Endothelial cell of umbilical vein (primary cell): ENCODE data around the gene ZNF254. TPM values are rescaled to one million over a fixed set of nuclear protein-coding genes. Genes with fewer than 3 reads are reported as not detected.

ENCODE experiments used
- BruUV-seq: library from RNA; stranded (reverse); fragments of 400-500 nt; replicated peaks from 2 replicates; lab custom pipeline; 2021; lab: Mats Ljungman, UMichigan
- CTCF ChIA-PET: fragments of 300-600, 350-600 bp; sonication (Branson Sonifier 250); formaldehyde crosslinking; loops from one replicate; lab custom pipeline; 2021; ENCODE audit warnings: antibody characterized with exemption, inconsistent platforms; lab: Charles Lee
- POLR2A ChIA-PET: fragments of 300-600, 350-600 bp; sonication (Branson Sonifier 250); formaldehyde crosslinking; loops from one replicate; lab custom pipeline; 2021; ENCODE audit warnings: antibody characterized with exemption, inconsistent platforms; lab: Charles Lee
- DNase-seq: peaks from one replicate; pipeline ENCODE4 v3.0.0-alpha.2; 2011; ENCODE audit warnings: low read depth, low spot score
- FAIRE-seq: peaks from 2 replicates; lab custom pipeline; 2011; peaks lifted over from hg19 to GRCh38; lab: Jason Lieb, UNC
- H2AFZ ChIP-seq: 2 replicates; pipeline ENCODE4 v1.6.0; 2012; ENCODE audit warnings: low read depth, low read length, control low read depth, inconsistent platforms
- H3K27ac ChIP-seq: 2 replicates; pipeline ENCODE4 v1.5.1; 2011; ENCODE audit warnings: low read depth, mild to moderate bottlenecking, control low read depth, low read length, moderate library complexity; ENCODE audit not compliant: insufficient read depth
- H3K27me3 ChIP-seq, 2 experiments: 2 replicates each; pipeline versions ENCODE4 v1.6.0 to v1.6.1; 2011; ENCODE audit warnings: low read length in 2 of 2, mixed read lengths in 1 of 2; ENCODE audit not compliant: control insufficient read depth in 2 of 2, insufficient read depth in 2 of 2
- H3K36me3 ChIP-seq, 2 experiments: 2 replicates in 1 of 2; 3 replicates in 1 of 2; pipeline ENCODE4 v1.5.1; 2011; ENCODE audit warnings: low read length in 2 of 2, mild to moderate bottlenecking in 1 of 2, moderate library complexity in 1 of 2; ENCODE audit not compliant: control insufficient read depth in 2 of 2, insufficient read depth in 2 of 2; ENCODE audit errors: extremely low read depth in 1 of 2
- H3K4me1 ChIP-seq: 3 replicates; pipeline ENCODE4 v1.5.1; 2011; ENCODE audit warnings: mild to moderate bottlenecking, low read length; ENCODE audit not compliant: control insufficient read depth, insufficient read depth; ENCODE audit errors: extremely low read depth
- H3K4me2 ChIP-seq: 2 replicates; pipeline ENCODE4 v1.6.1; 2011; ENCODE audit warnings: low read length, control low read depth, mixed read lengths; ENCODE audit not compliant: insufficient read depth
- H3K4me3 ChIP-seq, 3 experiments: fragments of 200-600 bp in 1 of 3; sonication (generic), shearing (Covaris generic) in 1 of 3; replicated peaks in 1 of 3; 2 replicates each; pipeline ENCODE4 v1.5.1; 2011 to 2016; ENCODE audit warnings: control low read depth in 3 of 3, low read length in 3 of 3, mild to moderate bottlenecking in 2 of 3, inconsistent platforms in 1 of 3, low read depth in 1 of 3, moderate library complexity in 1 of 3; ENCODE audit not compliant: insufficient read depth in 1 of 3
- H3K79me2 ChIP-seq: 2 replicates; pipeline ENCODE4 v1.6.0; 2012; ENCODE audit warnings: low read length, inconsistent platforms; ENCODE audit not compliant: control insufficient read depth, insufficient read depth
- H3K9ac ChIP-seq: replicated peaks from 2 replicates; pipeline ENCODE3; 2011; ENCODE audit warnings: low read length, control low read depth; ENCODE audit not compliant: insufficient read depth; ENCODE audit errors: extremely low read depth
- H3K9me1 ChIP-seq: replicated peaks from 3 replicates; pipeline ENCODE4 v1.6.0; 2011; ENCODE audit warnings: mild to moderate bottlenecking, low read length; ENCODE audit not compliant: control insufficient read depth, insufficient read depth; ENCODE audit errors: extremely low read depth
- H3K9me3 ChIP-seq: replicated peaks from 2 replicates; pipeline ENCODE4 v1.5.1; 2012; ENCODE audit warnings: low read length, inconsistent platforms; ENCODE audit not compliant: control insufficient read depth, insufficient read depth
- H4K20me1 ChIP-seq: replicated peaks from 2 replicates; pipeline ENCODE3; 2011; ENCODE audit warnings: mild to moderate bottlenecking, low read length; ENCODE audit not compliant: control insufficient read depth, insufficient read depth; ENCODE audit errors: extremely low read depth
- EZH2 ChIP-seq: IDR thresholded peaks from 2 replicates; pipeline ENCODE4 v1.6.1; 2012; ENCODE audit warnings: borderline replicate concordance, low read depth, mild to moderate bottlenecking, moderate library complexity, low read length, inconsistent platforms; ENCODE audit not compliant: severe bottlenecking
- FOS ChIP-seq: IDR thresholded peaks from 2 replicates; pipeline ENCODE4 v1.6.1; 2011; ENCODE audit warnings: mild to moderate bottlenecking, low read length, moderate library complexity, borderline replicate concordance; ENCODE audit not compliant: insufficient read depth
- GATA2 ChIP-seq: IDR thresholded peaks from 2 replicates; pipeline ENCODE4 v1.7.0; 2011; ENCODE audit warnings: low read depth, mild to moderate bottlenecking, moderate library complexity, mixed read lengths, low read length; ENCODE audit not compliant: insufficient read length, insufficient read depth
- JUN ChIP-seq: IDR thresholded peaks from 2 replicates; pipeline ENCODE4 v1.6.1; 2011; ENCODE audit warnings: borderline replicate concordance, low read depth; ENCODE audit not compliant: insufficient read length, insufficient read depth
- MYC ChIP-seq: IDR thresholded peaks from one replicate; pipeline ENCODE4 v1.6.1; 2011; ENCODE audit warnings: mild to moderate bottlenecking, low read depth, low read length
- POLR2A ChIP-seq: IDR thresholded peaks from 2 replicates; pipeline ENCODE4 v1.6.1; 2012; ENCODE audit warnings: low read depth, mild to moderate bottlenecking, control low read depth, low read length
- POLR2AphosphoS5 ChIP-seq: IDR thresholded peaks from 2 replicates; pipeline ENCODE4 v1.6.1; 2012; ENCODE audit warnings: low read depth, mild to moderate bottlenecking, control low read depth, low read length, moderate library complexity; ENCODE audit not compliant: insufficient read depth
- dilution Hi-C: fragments of 300-500 bp; cut with MboI; formaldehyde crosslinking; loops from one replicate; pipeline ENCODE4 v1.15.0; 2019; ENCODE audit warnings: low sequenced_read_pairs; ENCODE audit not compliant: extremely low pct_ligation_motif_present
- intact Hi-C: fragments of 100-400 bp; cut with micrococcal nuclease; formaldehyde crosslinking; loops from one replicate; pipeline ENCODE4 v1.10.0; 2022
- polyA plus RNA-seq, 4 experiments: library from polyadenylated mRNA; depleted of rRNA in 3 of 4; stranded (reverse) in 3 of 4; unstranded in 1 of 4; fragments of >200 nt; gene quantifications; 2 replicates each; pipeline versions ENCODE4 v1.2.1 to v1.2.3, GENCODE V29; 2011 to 2012; ENCODE audit warnings: missing spikeins in 1 of 4
- total RNA-seq: library from RNA; stranded (reverse); gene quantifications from 2 replicates; pipeline ENCODE4 v1.2.3, GENCODE V29; 2021
- TF ChIP-seq, protein P1 (sequence below): IDR thresholded peaks from 2 replicates; pipeline ENCODE4 v1.6.1; 2011; ENCODE audit not compliant: insufficient read depth, insufficient read length
- TF ChIP-seq, protein P2 (sequence below), 2 donors: IDR thresholded peaks; 1 replicate in 1 of 2; 2 replicates in 1 of 2; pipeline ENCODE4 v1.5.1; 2011; ENCODE audit warnings: low read length in 2 of 2, mild to moderate bottlenecking in 2 of 2, moderate library complexity in 2 of 2, control low read depth in 1 of 2, inconsistent platforms in 1 of 2, low read depth in 1 of 2; ENCODE audit not compliant: insufficient read depth in 1 of 2; ENCODE audit errors: extremely low read depth in 1 of 2

The ZNF254 gene
- total and polyA plus RNA-seq, 2 donors (not counting 3 experiments of a cell fraction or from before 2014, with no cell fraction given) = 4.9 to 16.0 TPM

DNA sequence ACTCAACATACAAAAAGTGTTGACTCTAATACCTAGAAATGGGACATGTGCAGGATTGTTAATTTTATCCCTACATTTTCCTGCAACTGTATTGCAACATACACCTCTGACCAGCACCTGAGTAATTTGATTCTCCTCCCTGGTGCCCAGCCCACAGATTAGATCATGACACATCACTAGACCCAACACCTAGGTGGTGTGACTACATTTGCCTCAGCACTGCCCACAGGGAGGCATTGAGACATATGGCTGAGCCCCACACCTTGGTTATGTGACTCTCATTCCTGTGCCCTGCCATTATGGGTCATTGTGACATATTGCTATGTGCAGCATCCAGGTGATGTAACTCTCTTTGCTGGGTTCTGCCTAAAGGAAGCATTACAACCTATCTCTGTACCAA, 13.2 kb upstream of the ZNF254 start:
- intact Hi-C loops = no loop called here
- H3K9me3 ChIP-seq = no peaks in the 10 kb centered on the region
- no peak overlapping the region for H2AFZ ChIP-seq
- no peak for FAIRE-seq
- BruUV-seq = no TSS peak
- H3K4me2 ChIP-seq = no peak overlapping the region
- TF ChIP-seq EZH2 = no peak
- no peak for TF ChIP-seq POLR2A
- TF ChIP-seq, protein P1, sequence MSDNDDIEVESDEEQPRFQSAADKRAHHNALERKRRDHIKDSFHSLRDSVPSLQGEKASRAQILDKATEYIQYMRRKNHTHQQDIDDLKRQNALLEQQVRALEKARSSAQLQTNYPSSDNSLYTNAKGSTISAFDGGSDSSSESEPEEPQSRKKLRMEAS = no peak
- TF ChIP-seq MYC = no peak
- ChIA-PET POLR2A (no interaction called here), CTCF (no interaction called here)
- H3K9me1 ChIP-seq = no peaks in the 10 kb centered on the region
- H3K9ac ChIP-seq = no peak overlapping the region
- H3K4me1 ChIP-seq = no peaks in the 10 kb centered on the region
- no peaks in the 10 kb centered on the region for H3K36me3 ChIP-seq
- H3K4me3 ChIP-seq = no peak overlapping the region
- H3K27ac ChIP-seq = no peak overlapping the region
- dilution Hi-C loops = no loop called here
- no peaks in the 10 kb centered on the region for H3K27me3 ChIP-seq
- H4K20me1 ChIP-seq = no peaks in the 10 kb centered on the region
- no peak for DNase-seq
- no peaks in the 10 kb centered on the region for H3K79me2 ChIP-seq

DNA sequence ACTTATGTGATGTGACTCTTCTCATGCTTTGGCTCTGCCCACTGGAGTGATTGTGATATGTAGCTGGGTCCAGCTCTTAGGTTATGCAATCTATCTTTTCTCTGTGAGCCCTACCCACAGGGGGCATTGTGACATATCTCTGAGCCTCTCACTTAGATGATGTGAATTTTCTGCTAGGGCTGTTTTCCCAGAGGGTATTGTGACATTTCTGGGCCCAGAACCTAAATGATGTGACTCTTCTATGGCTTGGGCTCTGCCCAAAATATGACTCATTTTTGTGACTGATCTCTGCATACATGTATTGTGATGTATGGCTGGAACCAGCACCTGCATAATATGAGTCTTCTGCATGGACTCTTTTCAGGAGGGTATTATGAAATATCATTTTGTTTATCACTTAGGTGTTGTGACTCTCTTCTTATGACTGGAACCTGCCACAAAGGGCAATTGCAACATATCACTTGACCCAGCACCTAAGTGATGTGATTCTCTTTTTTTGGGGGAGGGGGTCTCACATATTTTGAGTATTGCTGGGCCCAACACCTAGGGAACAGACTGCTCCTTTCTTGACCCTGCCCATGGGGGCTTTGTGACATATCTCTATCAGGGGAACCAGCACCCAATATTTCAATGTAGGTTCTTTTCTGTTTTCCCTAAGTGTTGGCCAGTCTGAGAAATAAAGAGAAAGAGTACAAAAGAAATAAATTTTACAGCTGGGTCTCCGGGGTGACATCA, 12.1 kb upstream of the ZNF254 start:
- intact Hi-C loops (no loop called here), dilution Hi-C loops (no loop called here)
- Histone ChIP-seq H2AFZ (no peak overlapping the region), H3K27ac (no peak overlapping the region), H3K4me2 (no peak overlapping the region), H3K79me2 (no peaks in the 10 kb centered on the region), H3K9me1 (no peaks in the 10 kb centered on the region), H3K4me3 (no peak overlapping the region), H3K36me3 (no peaks in the 10 kb centered on the region), H3K9me3 (no peaks in the 10 kb centered on the region), H3K27me3 (no peaks in the 10 kb centered on the region), H3K4me1 (no peaks in the 10 kb centered on the region), H4K20me1 (no peaks in the 10 kb centered on the region), H3K9ac (no peak overlapping the region)
- FAIRE-seq (no peak), DNase-seq (no peak)
- ChIA-PET POLR2A (no interaction called here), CTCF (no interaction called here)
- TF ChIP-seq POLR2AphosphoS5 (no peak), POLR2A (no peak), MYC (no peak), FOS (no peak), JUN (no peak), EZH2 (no peak), GATA2 (no peak)
- TF ChIP-seq, protein P1 = no peak
- TF ChIP-seq, protein P2, sequence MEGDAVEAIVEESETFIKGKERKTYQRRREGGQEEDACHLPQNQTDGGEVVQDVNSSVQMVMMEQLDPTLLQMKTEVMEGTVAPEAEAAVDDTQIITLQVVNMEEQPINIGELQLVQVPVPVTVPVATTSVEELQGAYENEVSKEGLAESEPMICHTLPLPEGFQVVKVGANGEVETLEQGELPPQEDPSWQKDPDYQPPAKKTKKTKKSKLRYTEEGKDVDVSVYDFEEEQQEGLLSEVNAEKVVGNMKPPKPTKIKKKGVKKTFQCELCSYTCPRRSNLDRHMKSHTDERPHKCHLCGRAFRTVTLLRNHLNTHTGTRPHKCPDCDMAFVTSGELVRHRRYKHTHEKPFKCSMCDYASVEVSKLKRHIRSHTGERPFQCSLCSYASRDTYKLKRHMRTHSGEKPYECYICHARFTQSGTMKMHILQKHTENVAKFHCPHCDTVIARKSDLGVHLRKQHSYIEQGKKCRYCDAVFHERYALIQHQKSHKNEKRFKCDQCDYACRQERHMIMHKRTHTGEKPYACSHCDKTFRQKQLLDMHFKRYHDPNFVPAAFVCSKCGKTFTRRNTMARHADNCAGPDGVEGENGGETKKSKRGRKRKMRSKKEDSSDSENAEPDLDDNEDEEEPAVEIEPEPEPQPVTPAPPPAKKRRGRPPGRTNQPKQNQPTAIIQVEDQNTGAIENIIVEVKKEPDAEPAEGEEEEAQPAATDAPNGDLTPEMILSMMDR (IDR thresholded peaks at IDR 0.05; ENCODE audit: extremely low read depth in 1 of 2, insufficient read depth in 1 of 2, low read depth in 1 of 2, low read length in 2 of 2) = no peak
- BruUV-seq = no TSS peak
